Hematopoietic multipotent progenitor cell treated with erythropoietin and hydrocortisone succinate and interleukin-3 and kit ligand, for 8 days (in vitro differentiated cells): Measurements from ENCODE around the gene VWA3B.
"Not testable (repeated sequence)": the region's sequence is repeated elsewhere in the genome, so short reads cannot be mapped to it uniquely, and the experiment has no call there.

Experiments
- DNase-seq: peaks from one replicate; pipeline ENCODE4 v3.0.0-alpha.2; 2015

Gene VWA3B, protein sequence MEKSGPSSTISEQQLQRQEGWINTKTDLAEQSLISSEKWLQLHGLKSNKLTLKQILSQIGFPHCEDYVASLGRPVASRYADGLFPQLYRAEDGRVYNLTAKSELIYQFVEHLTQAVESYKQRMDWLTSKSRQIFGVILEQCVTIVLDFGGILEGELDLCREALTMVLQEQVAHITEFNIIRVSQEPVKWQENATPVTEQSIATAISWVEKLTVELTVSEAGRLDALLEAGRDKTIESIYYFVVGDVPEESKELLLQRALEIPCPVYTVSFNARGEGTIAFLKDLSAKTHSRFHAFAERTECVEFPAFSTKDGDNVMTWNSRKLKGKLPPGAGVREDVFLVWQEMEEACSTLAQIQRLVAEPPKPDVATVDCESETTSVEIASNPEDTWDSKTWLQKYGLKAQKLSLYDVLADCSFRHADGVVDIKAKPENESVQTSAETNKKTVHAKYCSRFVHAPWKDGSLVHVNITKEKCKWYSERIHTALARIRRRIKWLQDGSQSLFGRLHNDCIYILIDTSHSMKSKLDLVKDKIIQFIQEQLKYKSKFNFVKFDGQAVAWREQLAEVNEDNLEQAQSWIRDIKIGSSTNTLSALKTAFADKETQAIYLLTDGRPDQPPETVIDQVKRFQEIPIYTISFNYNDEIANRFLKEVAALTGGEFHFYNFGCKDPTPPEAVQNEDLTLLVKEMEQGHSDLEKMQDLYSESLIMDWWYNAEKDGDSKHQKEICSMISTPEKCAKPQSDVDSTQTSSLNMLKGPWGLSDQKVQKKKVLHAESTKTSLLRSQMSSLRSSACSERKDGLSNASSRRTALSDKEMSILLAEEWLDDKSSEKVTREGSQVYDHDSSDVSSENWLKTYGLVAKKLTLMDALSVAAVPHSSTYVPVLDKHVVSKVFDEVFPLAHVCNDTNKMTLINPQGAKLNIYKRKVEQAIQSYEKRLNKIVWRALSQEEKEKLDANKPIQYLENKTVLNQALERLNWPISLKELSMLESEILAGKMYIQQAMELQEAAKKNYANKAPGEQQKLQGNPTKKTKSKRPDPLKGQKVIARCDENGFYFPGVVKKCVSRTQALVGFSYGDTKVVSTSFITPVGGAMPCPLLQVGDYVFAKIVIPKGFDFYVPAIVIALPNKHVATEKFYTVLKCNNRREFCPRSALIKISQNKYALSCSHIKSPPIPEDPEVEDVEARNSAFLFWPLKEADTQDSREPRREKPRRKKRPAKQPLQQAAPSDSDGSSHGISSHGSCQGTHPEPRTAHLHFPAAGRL (N-terminal part only)

DNA sequence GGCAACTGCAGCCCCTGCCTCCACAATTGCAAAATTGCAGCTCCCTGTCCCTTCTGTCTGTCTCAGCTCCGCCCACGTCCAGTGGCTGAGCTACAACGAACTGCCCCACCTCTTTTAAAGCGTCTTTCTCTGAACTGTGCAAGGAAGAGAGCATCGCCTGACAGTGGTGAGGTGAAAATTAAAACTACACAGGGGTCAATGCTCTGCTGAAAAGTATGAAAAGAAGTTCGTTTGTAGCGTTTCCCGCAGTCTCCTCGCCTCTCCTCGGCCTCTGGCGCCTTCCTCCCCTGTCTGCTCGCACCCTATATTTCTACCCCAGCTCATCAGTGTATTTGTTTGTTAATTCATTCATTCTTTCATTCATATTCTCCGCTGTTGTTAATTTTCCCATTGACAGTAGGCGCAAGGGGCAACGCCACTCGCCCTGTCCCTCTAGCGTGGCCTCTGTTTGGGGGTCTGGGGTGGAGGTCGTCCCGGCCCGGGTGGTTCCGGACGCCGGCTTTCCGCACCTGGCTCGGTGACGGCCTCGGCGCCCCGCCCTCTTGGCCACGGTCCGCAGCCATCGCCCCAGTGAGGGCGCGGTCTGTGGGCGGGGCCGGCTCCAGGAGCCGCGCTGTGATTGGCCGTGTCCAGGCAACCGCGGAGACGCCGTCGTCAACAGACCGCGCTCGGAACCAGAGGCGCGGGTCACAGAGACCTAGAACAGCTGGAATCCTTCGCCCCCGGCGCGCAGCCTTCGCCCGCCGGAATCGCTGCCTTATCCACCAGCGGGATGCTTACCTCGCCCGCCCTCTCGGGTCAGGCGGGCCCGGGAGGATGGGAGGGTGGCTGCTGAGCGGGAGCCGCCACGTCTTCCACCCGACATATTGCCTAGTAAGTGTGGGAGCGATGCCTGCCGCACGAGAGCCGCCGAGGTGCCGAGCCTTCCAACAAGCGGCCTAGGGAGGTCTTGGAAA lies at the start of gene VWA3B:
TSS of gene VWA3B (plus strand) at position 677 of the 956 bp plus-strand sequence. CDS start 5,926 bp downstream, outside the sequence.
- DNase-seq = peak; percentile 12

DNA sequence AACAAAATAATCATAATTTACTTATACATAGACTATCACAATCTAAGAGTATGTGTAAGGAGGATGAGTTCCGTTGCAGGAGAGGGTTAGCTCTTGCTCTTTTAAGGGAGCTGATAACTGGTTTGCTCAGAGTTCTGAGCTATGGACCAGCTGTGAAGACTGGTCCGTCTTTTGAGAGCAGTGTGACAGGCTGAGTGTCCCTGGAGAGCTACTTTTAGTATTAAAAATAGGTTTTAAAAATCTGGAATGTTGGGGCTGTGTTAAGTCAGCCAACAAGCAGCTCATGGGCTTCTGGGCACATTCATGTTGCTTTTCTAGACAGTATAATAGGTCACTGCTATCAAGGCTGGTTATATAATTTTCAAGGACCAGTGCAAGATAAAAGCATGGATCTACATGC lies 49.8 kb upstream of the VWA3B start:
- DNase-seq = no peak

DNA sequence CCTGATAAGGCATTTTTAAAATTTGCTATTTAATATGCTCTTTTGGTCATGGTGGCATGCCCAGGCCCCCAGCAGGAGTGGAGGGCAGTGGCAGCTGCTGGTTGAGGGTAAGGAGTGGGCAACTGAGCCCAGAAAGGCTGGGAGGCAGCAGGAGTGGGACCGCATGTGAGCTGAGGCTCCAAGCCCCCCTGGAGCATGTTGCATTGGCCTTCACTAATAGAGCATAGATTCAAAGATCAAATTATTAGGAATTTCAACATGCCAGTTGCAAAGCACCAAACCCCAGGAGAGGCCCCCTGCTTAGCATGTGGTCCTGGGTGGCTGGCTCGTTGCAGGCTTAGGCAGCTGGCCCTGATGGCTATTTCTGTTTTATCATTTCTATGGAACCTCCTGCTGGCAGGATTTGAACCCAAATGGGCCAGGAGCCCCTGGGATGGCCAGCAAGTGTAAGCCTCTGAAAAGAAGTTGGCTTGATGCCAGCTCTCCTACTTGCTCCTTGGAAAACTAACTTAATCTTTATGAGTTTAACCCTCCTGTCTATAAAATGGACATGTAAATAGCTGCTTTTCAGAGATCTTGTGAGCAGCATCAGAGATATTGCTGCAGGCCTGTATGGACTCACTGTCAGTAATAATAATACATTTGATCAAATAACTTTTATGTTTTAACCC lies 49.2 kb upstream of the VWA3B start:
- no peak for DNase-seq

DNA sequence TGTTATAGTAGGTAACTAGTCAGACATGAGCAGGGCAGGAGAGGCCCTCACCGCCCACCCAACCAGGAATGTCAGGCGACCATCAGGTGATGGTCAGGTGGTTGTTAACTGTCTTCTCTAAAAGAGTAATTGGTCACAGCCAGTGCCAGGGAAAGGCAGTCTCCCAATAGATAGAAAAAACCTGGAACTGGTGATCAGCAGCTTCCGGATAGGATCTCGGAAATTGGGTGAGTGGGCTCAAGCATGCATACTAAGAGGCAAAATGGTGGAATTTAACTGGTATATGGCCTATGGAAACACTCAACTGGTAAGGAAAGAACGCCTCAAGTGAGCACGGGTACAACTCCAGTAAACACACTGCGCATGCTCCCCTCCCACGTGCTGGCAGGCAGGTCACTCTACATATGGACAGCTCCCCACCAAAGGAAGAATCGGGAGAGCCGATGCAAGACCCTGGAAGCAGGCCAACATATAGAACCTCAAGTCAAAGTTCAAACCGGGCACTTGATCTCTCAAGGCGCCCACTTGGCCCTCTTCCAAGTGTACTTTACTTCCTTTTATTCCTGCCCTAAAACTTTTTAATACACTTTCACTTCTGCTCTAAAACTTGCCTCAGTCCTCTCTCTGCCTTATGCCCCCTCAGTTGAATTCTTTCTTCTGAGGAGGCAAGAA lies 47.7 kb upstream of the VWA3B start:
- DNase-seq = no peak

DNA sequence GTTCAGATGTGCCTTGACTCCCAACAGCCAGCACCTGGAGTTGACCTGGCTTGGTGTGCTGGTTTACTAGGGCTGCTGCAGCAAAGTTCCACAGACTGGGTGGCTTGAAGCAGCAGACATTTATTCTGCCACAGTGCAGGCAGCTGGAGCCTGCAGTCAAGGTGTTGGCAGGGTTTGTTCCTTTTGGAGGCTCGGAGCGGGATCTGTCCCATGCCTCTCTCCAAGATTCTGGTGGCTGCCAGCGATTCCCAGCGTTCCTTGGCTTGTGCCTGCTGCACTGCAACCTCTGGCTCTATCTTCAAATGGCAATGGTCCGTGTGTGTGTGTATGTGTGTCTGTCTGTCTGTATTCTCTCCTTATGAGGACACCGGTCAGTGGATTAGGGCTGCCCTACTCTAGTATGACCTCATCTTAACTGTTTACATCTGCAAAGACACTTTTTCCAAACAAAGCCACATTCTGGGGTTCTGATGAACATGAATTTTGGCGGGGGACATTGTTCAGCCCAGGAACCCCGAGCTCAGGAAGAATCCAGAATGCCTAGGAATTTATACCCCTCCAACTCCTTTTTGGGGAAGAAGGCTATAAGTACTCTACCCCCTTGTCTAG lies 46.5 kb upstream of the VWA3B start:
- no peak for DNase-seq

DNA sequence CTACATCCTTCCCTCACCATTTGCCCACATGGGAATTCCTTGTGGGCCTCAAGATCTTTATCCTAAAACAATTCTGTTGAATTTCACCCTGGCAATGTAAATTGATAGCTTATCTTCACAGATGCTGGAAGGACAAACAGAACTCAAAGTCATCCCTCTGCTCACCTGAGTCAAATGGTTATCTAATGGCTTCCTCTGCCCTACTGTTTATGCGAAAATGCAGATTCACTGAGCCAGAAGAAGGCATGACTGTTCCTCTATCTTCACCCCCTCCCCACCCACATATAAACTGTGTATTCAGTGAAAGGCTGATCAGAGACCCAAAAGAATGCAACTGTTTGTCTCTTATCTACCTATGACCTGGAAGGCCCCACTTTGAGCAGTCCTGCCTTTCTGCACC lies 43.9 kb upstream of the VWA3B start:
- no peak for DNase-seq

DNA sequence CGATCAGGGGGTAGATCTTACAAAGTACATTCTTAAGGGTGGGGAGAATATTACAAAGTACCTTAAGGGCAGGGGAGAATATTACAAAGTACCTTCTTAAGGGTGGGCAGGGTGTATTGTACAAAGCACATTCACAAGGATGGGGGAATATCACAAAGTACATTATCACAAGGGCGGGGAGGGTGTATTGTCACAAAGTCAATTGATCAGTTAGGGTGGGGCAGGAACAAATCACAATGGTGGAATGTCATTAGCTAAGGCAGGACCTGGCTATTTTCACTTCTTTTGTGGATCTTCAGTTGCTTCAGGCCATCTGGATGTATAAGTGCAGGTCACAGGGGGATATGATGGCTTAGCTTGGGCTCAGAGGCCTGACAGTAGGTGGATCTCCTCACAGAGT lies 42.2 kb upstream of the VWA3B start:
- not testable (repeated sequence) for DNase-seq

DNA sequence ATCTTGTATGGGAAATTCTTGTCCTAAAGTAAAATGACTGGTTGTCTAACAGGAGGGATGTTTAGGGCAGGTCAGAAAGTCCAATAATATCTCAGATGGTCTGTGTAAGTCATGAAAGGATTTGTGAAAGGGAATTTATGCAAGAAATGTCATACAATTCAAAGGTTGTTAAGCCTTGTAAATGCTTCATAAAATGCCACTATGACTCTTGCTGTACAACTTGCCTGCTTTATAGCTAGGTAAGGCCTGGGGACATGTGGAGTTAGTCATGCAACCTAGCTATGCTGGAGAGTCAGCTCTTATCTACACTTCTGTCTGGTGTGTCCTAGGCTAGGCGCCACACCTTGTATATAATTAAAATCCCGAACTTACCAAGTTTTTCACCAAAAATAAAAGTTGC lies 36.9 kb upstream of the VWA3B start:
- DNase-seq = no peak

DNA sequence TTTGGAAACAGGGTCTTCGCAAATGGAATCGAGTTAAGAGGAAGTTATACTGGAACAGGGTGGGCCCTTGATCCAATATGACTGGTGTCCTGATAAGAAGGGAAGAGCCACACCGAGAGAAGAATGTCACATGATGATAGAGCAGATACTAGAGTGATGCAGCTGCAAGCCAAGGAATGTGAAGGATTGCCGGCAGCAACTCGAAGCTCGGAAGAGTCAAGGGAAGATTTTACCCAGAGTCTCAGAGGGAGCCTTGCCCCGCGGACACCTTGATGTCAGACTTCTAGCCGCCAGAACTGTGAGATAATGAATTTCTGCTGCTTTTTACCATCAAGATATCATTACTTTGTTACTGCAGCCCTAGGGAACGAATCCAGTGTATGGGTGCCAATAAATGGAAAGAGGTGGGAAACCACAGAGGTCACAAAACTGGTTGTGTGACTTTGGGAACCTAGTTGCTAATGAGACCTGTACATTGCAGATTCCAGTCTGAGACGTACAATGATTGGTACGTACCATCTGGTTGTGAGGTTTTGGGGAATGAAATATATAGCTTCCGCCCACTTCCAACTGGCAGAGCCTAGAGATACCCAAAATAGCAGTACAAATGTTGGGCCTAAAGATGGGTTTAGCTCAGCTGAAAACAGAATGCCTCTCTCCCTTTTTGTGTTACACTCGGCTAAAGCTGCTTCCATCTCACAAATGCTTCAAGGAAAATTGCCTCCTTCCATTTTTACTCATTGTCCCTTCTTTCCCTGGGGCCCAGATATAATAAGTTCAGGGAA lies 28.6 kb upstream of the VWA3B start:
- no peak for DNase-seq

DNA sequence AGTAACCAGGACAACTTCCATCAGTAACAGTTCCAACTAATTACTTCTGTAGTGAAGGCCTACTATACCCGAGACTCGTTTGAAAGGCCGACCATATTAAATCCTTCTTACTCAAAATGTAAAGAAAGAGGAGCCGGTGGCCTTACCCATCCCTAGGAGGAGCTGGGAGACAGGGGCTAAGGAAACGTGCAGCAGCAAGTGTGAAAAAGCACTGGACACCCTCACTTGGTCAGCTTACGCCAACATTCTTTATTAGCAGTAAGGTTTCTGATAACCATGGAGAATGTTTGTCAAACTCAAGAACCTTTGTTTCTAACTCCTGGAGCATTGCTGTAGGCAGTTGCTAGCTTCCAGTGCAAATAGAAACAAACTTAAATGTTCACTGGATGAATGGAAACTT lies 26.7 kb upstream of the VWA3B start:
- DNase-seq = no peak

DNA sequence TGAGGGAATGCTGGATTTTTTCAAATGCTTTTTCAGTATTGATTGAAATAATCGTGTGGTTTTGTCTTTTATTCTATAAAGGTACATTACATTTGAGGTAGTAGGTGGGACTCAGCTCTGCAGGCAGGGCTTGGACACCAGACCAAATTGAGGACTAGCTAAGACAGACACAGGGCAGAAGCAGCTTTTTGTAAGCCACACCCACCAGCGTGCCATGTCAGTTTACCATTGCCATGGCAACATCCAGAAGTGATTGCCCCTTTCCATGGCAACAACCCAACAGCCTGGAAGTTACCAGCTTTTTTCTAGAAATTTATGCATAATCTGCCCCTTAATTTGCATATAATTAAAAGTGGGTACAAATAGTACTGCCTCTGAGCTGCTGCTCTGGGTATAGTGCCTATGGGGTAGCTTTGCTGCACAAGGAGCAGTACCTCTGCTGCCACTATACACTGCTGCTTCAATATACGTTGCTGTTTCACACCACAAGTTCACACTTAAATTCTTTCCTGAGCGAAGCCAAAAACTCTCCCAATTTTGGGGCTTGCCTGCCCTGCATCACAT lies 23.6 kb upstream of the VWA3B start:
- no peak for DNase-seq

DNA sequence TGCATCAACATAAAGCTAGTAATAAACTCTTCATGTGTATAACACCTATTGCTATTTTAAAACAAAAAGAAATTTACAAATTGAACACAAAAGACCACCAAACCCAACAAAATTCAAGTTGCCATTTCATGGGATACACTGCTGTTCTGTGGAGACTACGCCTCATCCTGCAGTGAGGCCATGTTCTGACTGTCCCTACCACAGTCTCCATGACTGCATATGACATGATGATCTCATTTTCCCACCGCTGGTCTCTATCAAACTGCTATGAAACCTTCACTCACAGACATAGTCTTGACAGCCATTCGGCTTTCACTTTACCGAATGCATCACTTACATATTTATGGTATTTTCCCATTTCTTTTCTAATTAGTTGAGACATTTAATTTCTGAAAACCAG lies 21.2 kb upstream of the VWA3B start:
- no peak for DNase-seq

DNA sequence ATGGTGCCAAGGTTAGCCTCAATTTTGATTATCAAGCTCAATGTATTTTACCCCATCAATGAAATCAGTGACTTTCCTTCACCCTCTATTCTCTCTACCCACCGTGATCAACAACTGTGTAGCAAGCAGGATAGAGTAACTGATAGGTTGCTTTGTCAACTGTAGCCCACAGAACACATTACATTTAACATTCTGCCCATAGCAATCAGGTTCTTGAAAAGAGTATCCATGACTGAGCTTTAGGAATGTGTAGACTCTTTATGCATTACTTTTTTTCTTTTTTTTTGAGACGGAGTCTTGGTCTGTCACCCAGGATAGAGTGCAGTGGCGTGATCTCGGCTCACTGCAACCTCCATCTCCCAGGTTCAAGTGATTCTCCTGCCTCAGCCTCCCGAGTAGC lies 19.8 kb upstream of the VWA3B start:
- no peak for DNase-seq

DNA sequence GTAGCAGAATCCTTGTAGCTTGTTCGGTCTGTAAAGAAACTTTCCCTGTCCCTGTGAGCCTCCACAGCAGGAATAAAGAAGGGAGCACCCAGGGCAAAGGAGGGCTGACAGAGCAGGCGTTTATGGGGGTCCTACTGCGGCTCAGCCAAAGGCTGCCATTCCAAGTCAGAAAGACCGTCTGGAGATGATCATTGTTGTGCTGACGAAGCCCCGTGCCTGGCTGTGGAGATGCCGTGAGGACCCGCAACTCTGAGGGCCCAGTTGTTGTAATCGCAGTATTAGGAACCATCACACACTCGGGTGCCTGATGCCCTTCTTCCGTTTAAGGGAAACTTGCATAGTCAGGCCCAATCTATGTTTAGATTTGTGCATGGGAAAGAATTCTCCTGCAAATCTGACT lies 16.9 kb upstream of the VWA3B start:
- DNase-seq = no peak

DNA sequence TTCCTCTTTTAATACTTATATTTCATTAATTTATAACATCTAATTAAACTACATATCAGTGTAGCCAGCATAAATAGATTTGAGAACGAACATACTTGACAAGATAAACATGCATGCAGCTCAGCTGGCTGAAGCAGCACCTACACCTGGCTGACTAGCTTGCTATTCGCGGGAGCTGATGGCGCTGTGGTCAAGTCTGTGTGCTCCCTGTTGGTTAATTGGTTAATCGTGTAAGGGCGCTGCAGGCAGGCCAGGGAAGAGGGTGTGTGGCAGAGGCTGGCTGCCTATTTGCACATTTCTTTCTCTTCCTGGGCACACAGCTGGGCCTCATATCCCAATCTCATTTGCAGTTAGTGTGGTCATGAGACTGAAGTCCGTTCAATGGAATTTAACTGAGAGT lies 14.5 kb upstream of the VWA3B start:
- no peak for DNase-seq

DNA sequence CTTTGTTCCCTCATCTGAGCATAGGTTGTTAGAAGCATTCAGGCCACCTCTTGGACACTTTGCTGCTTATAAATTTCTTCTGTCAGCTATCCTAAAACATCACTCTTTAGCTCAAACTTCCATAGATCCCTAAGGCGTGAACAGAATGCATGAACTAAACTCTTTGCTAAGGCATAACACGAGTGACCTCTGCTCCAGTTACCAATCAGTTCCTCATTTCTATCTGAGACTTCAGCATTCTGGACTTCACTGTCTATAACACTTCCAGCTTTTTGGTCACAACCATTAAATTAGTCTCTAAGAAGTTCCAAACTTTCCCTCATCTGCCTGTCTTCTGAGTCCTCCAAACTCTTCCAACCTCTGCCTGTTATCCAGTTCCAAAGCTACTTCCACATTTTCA lies 8.3 kb upstream of the VWA3B start:
- DNase-seq = no peak

DNA sequence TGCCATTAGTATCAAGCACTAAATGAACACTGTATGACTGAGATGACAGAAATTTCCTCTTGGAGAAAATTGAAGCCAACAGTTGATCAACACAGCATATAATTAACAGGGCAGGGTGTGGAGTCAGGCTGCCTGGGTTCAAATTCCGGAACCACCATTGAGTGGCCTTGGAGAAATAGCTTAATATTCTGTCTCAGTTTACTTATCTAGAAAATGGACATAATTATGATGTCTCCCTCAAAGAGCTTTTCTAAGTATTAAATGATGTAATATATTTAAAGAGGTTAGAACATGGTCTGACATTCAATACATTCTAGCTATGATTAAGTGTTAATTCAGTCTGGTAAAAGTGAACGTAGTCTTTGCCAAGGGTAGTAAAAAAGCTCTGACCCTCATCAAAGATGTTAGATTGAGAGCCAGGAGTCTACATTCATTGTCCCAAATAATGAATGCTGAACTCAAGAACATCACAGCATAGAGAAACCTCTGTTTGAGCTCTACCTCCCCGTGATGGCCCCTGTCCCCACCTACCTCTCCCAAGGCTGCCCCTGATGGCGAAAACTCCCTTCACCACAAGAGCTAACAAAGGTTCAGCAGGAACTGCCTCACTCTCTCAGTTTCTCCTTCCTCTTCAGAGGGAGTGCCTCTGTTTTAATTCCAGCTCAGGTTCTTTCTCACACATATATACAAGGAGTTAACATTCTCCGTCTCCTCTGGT lies 2.7 kb upstream of the VWA3B start:
- no peak for DNase-seq

DNA sequence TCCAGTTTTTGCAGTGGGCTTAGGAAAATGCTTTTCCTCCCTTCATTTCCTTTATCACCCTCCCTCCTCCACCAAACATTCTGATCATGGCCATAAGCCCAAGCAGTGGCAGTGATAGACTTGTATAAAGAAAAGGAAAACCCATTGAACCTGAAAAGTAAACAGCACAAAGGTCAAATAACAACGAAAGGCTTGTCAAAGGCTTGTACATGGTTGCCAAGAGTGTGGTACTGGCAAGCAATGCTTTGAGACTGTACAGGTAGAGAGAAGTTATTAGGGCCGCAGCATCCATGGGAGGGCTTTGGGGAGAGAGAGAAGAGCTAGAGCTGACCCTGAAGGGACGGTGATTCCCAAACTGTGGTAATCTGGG lies 2.1 kb upstream of the VWA3B start:
- no peak for DNase-seq

DNA sequence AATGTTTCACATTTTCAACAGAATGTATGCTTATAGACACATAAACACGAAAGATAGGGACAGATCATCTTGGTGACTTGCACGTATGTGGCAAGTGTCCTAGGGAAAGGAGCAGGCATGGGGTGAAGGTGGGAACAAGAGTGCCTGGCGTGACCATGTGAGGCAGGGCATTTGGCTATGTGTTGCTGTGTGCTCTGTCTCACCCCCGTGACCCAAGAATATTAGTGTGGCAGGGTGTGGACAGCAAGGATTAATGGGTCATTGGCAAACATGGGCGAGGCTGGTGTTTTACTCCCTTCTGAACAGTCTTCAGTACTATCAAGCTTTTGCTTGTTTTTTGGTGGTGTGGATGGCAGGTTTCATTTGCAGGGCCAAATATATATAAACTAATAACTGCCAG lies 1.3 kb upstream of the VWA3B start:
- DNase-seq = no peak
